IPS-18c (cell line): ENCODE measurements around the gene DAPP1.
"Not testable (repeated sequence)": the region's sequence is repeated elsewhere in the genome, so short reads cannot be mapped to it uniquely, and the experiment has no call there.

Experiments used
- H3K4me3 ChIP-seq: 2 replicates; pipeline ENCODE4 v1.7.0; 2013; ENCODE audit warnings: low read depth, mild to moderate bottlenecking, low read length, moderate library complexity; ENCODE audit not compliant: insufficient read depth
- H3K9me3 ChIP-seq: one replicate; pipeline ENCODE4 v1.6.1; 2013; ENCODE audit warnings: mild to moderate bottlenecking, low read length, moderate library complexity; ENCODE audit not compliant: control insufficient read depth, insufficient read depth

The DAPP1 gene

GRCh38 chr4:99817309-99817890 lies 773 bp downstream of the DAPP1 start:
- H3K9me3 ChIP-seq = no peaks in the 10 kb centered on the region
- no peak overlapping the region for H3K4me3 ChIP-seq

GRCh38 chr4:99818661-99819060 lies 2.0 kb downstream of the DAPP1 start:
- H3K4me3 ChIP-seq = no peak overlapping the region
- H3K9me3 ChIP-seq = no peaks in the 10 kb centered on the region

- Histone ChIP-seq H3K9me3 (no peaks in the 10 kb centered on the region), H3K4me3 (no peak overlapping the region)
Observed at GRCh38 chr4:99821918-99822503, 5.4 kb downstream of the DAPP1 start.

GRCh38 chr4:99822734-99823133 lies 6.1 kb downstream of the DAPP1 start:
- Histone ChIP-seq H3K4me3 (no peak overlapping the region), H3K9me3 (no peaks in the 10 kb centered on the region)

GRCh38 chr4:99824070-99824599 lies 7.5 kb downstream of the DAPP1 start:
- Histone ChIP-seq H3K9me3 (no peaks in the 10 kb centered on the region), H3K4me3 (no peak overlapping the region)

- no peaks in the 10 kb centered on the region for H3K9me3 ChIP-seq
- H3K4me3 ChIP-seq = no peak overlapping the region
Observed at GRCh38 chr4:99825272-99825671, 8.6 kb downstream of the DAPP1 start.

GRCh38 chr4:99826016-99826415 lies 9.4 kb downstream of the DAPP1 start:
- no peaks in the 10 kb centered on the region for H3K9me3 ChIP-seq
- H3K4me3 ChIP-seq = no peak overlapping the region

- Histone ChIP-seq H3K4me3 (no peak overlapping the region), H3K9me3 (no peaks in the 10 kb centered on the region)
Observed at GRCh38 chr4:99827454-99827853, 10.8 kb downstream of the DAPP1 start.

GRCh38 chr4:99827857-99828256 lies 11.2 kb downstream of the DAPP1 start:
- no peak overlapping the region for H3K4me3 ChIP-seq
- H3K9me3 ChIP-seq = no peaks in the 10 kb centered on the region

- no peak overlapping the region for H3K4me3 ChIP-seq
- no peaks in the 10 kb centered on the region for H3K9me3 ChIP-seq
Observed at GRCh38 chr4:99828477-99828876, 11.8 kb downstream of the DAPP1 start.

- H3K9me3 ChIP-seq, H3K4me3 ChIP-seq: not testable (repeated sequence)
Observed at GRCh38 chr4:99830051-99830450, 13.4 kb downstream of the DAPP1 start.

GRCh38 chr4:99832321-99832720 lies 15.7 kb downstream of the DAPP1 start:
- Histone ChIP-seq H3K4me3 (no peak overlapping the region), H3K9me3 (no peaks in the 10 kb centered on the region)

- H3K4me3 ChIP-seq = no peak overlapping the region
- no peaks in the 10 kb centered on the region for H3K9me3 ChIP-seq
Observed at GRCh38 chr4:99832758-99833157, 16.1 kb downstream of the DAPP1 start.

- Histone ChIP-seq H3K9me3 (no peaks in the 10 kb centered on the region), H3K4me3 (no peak overlapping the region)
Observed at GRCh38 chr4:99833756-99834155, 17.1 kb downstream of the DAPP1 start.

GRCh38 chr4:99834569-99834968 lies 17.9 kb downstream of the DAPP1 start:
- H3K9me3 ChIP-seq = no peaks in the 10 kb centered on the region
- H3K4me3 ChIP-seq = no peak overlapping the region

GRCh38 chr4:99835942-99836341 lies 19.3 kb downstream of the DAPP1 start:
- Histone ChIP-seq H3K4me3 (no peak overlapping the region), H3K9me3 (no peaks in the 10 kb centered on the region)

- Histone ChIP-seq H3K4me3 (no peak overlapping the region), H3K9me3 (no peaks in the 10 kb centered on the region)
Observed at GRCh38 chr4:99838927-99839326, 22.3 kb downstream of the DAPP1 start.

- Histone ChIP-seq H3K9me3 (no peaks in the 10 kb centered on the region), H3K4me3 (no peak overlapping the region)
Observed at GRCh38 chr4:99841129-99841528, 24.5 kb downstream of the DAPP1 start.

- H3K4me3 ChIP-seq = no peak overlapping the region
- no peaks in the 10 kb centered on the region for H3K9me3 ChIP-seq
Observed at GRCh38 chr4:99843413-99843812, 26.8 kb downstream of the DAPP1 start.
